Endothelial cell (in vitro differentiated cells): ENCODE measurements around the gene NRXN2. TPM values are rescaled to one million over a fixed set of nuclear protein-coding genes. Genes with fewer than 3 reads are reported as not detected.

ENCODE experiments used
- DNase-seq: peaks from one replicate; pipeline ENCODE4 v3.0.0; 2021; ENCODE audit warnings: low spot score
- H3K27ac Mint-ChIP-seq: one replicate; pipeline ENCODE4 v1.8.0; 2021; ENCODE audit warnings: mixed read lengths, inconsistent platforms; ENCODE audit not compliant: unreplicated experiment
- H3K27me3 Mint-ChIP-seq: one replicate; pipeline ENCODE4 v1.8.0; 2021; ENCODE audit warnings: mild to moderate bottlenecking, moderate library complexity, mixed read lengths, inconsistent platforms; ENCODE audit not compliant: unreplicated experiment
- H3K36me3 Mint-ChIP-seq: one replicate; pipeline ENCODE4 v1.8.0; 2021; ENCODE audit warnings: mild to moderate bottlenecking, low read depth, mixed read lengths, inconsistent platforms; ENCODE audit not compliant: unreplicated experiment
- H3K4me1 Mint-ChIP-seq: one replicate; pipeline ENCODE4 v1.8.0; 2021; ENCODE audit warnings: mild to moderate bottlenecking, mixed read lengths, inconsistent platforms; ENCODE audit not compliant: unreplicated experiment
- H3K4me3 Mint-ChIP-seq: one replicate; pipeline ENCODE4 v1.8.0; 2021; ENCODE audit warnings: mild to moderate bottlenecking, mixed read lengths, inconsistent platforms; ENCODE audit not compliant: unreplicated experiment
- H3K9me3 Mint-ChIP-seq: one replicate; pipeline ENCODE4 v1.8.0; 2021; ENCODE audit warnings: mixed read lengths, inconsistent platforms; ENCODE audit not compliant: unreplicated experiment
- total RNA-seq: library from RNA; stranded (reverse); fragmentation: NEBNext Ultra II Directional; extraction: Animal tissue kit (Norgen Biotek cat#: 25700); gene quantifications from one replicate; pipeline ENCODE4 v1.2.1, GENCODE V29; 2021; ENCODE audit not compliant: unreplicated experiment
- TF ChIP-seq, protein P1 (sequence below): fragments of 200-600 bp; sonication (generic); IDR thresholded peaks from one replicate; pipeline ENCODE4 v1.5.0; 2021; ENCODE audit warnings: antibody characterized with exemption; ENCODE audit not compliant: unreplicated experiment

The NRXN2 gene
- total RNA-seq, 1 donor from 2014 or later, result 11.5 TPM

DNA sequence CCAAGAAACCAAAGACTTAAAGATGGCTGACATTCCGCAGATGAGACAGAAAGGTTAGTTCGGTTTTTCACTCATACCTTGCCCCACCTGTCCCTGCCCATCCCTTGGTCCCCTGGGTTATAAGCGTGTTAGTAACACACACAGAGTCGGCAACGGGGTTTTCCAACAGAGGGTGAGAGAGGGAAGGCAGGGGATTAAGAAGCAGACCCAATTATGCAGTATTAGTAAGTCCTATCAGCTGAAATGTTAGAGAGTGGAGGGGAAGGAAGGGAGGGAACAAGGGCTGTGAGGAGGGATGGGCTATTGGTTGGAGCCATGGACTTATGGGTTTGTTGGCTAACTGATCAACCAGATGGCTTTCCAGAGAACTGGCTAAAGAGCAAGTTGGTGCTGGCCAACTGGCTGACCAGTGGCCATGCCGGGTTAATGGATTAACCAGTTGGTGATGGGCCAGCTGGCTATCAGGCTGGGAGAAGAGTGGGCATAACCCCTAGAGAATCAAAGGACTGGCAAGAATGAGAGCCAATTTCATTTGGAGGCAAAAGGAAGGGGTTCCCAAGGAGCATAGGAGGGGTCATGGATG is 45.5 kb downstream of the NRXN2 start:
- no peak for DNase-seq
- TF ChIP-seq, protein P1, sequence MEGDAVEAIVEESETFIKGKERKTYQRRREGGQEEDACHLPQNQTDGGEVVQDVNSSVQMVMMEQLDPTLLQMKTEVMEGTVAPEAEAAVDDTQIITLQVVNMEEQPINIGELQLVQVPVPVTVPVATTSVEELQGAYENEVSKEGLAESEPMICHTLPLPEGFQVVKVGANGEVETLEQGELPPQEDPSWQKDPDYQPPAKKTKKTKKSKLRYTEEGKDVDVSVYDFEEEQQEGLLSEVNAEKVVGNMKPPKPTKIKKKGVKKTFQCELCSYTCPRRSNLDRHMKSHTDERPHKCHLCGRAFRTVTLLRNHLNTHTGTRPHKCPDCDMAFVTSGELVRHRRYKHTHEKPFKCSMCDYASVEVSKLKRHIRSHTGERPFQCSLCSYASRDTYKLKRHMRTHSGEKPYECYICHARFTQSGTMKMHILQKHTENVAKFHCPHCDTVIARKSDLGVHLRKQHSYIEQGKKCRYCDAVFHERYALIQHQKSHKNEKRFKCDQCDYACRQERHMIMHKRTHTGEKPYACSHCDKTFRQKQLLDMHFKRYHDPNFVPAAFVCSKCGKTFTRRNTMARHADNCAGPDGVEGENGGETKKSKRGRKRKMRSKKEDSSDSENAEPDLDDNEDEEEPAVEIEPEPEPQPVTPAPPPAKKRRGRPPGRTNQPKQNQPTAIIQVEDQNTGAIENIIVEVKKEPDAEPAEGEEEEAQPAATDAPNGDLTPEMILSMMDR, result no peak
- Mint-ChIP-seq H3K36me3 (no peaks in the 10 kb centered on the region), H3K4me3 (no peak overlapping the region), H3K27me3 (peaks cover 13% of the 10 kb centered on the region), H3K9me3 (no peaks in the 10 kb centered on the region), H3K27ac (no peak overlapping the region), H3K4me1 (peaks cover 5% of the 10 kb centered on the region)

DNA sequence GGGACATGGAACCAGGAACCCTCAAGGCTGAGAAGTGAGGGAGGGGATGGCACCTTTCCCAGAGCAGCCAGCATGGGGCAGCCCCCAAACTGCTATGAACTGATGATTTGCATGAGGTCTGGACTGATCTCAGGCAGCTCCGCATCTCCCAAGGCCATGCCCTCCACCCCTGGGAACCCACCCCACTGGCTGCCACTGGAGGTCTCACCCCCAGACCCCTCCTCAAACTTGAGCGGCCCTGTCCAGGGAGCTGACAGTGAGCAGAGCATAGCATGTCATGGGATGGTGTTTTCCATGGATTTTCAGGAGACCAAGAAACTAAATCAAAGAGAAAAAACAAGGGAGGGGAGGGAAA is 46.8 kb downstream of the NRXN2 start:
- Mint-ChIP-seq H3K27me3 (peaks cover 10% of the 10 kb centered on the region), H3K27ac (no peak overlapping the region)

DNA sequence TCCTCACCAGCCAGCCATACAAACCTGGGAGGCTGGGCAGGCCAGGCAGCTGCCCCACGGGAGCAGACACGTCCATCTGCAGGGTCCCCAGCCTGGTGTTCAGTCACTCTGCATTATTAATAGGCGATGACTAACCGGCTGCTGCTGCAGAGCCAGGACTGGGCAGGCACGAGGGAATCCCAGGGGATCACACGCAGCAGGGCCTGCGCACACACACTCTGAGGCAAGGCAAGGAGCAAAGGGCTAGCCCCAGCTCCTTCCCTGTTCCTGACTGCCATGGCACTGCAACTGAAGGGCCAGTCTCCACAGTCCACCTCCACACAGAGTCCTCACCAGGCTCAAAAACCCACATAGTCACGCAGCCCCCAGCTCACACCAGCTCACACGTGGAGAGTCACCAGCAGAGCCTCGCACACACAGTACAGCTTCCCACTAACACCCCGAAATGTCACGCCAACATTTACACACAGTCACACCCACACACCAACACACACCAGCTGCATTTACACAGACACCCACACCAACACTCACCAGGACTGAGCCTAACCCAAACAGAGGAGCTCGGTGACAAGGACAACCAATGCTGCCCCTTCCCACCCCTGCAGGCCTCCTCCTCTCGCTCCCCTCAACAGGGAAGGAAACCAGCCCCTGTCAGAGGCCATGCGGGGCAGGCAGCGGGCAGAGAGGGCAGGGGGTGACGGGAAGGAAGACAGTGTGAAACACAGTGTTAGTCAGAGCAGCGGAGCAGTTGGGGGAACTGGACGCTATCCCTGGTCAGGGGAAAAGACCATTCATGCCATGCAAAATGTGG is 47.3 kb downstream of the NRXN2 start:
- TF ChIP-seq, protein P1, result no peak
- Mint-ChIP-seq H3K4me3 (no peak overlapping the region), H3K9me3 (no peaks in the 10 kb centered on the region), H3K27me3 (peaks cover 12% of the 10 kb centered on the region), H3K4me1 (peaks cover 9% of the 10 kb centered on the region), H3K36me3 (peaks cover 4% of the 10 kb centered on the region), H3K27ac (peak overlapping the region; percentile 64)
- no peak for DNase-seq

More for the DNA sequence above, 46.8 kb downstream of the NRXN2 start:
- Mint-ChIP-seq H3K4me3 (no peak overlapping the region), H3K36me3 (peaks cover 4% of the 10 kb centered on the region), H3K9me3 (no peaks in the 10 kb centered on the region), H3K4me1 (peaks cover 5% of the 10 kb centered on the region)
- TF ChIP-seq, protein P1, result no peak
- no peak for DNase-seq

DNA sequence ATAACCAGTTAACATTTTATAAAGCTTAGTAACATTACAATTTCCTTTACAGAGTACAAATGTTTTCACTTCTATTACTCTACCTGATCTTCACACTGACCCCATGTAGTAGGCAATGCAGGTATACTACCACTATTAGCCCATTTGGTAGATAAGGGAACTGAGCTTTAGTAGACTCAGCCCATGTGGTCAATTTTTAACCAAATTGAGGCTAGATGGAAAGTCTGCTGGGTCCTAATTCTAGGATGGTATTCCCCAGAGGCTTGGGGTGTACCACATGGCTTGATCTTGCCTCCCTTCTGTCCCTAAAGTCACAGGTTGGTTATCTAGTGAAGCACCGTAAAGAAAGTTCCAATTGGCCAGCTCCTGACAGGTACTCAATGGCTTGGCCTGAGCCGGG is 48.2 kb downstream of the NRXN2 start:
- Mint-ChIP-seq H3K4me3 (no peak overlapping the region), H3K27me3 (peaks cover 12% of the 10 kb centered on the region)
- TF ChIP-seq, protein P1, result no peak

DNA sequence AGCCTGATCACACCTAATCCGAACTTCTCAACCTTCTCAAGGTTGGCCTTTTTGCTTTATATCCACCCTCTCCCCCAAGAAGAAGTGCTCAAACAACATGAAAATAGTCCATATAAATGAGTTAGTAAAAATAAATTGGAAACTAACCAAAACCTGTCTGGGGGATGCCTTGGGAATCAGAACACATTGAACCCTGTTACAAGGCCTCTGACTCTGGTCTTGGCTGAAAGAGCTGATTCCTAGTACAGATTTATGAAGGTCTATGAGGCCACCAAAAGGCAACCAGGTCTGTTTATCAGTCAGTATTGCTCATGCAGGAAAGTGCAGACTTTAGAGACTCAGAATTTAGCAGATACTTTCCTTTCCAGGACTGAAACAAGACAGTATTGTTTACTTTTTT is 49.7 kb downstream of the NRXN2 start:
- DNase-seq, result no peak
- no peaks in the 10 kb centered on the region for H3K9me3 Mint-ChIP-seq
- peaks cover 4% of the 10 kb centered on the region for H3K36me3 Mint-ChIP-seq
- no peak overlapping the region for H3K27ac Mint-ChIP-seq
- peaks cover 9% of the 10 kb centered on the region for H3K4me1 Mint-ChIP-seq
- H3K27me3 Mint-ChIP-seq, result peaks cover 10% of the 10 kb centered on the region
- TF ChIP-seq, protein P1, result no peak
- H3K4me3 Mint-ChIP-seq, result peak overlapping the region; percentile 21

More for the DNA sequence above, 48.2 kb downstream of the NRXN2 start:
- DNase-seq, result no peak
- H3K4me1 Mint-ChIP-seq, result peaks cover 9% of the 10 kb centered on the region
- peaks cover 4% of the 10 kb centered on the region for H3K36me3 Mint-ChIP-seq
- H3K27ac Mint-ChIP-seq, result no peak overlapping the region
- H3K9me3 Mint-ChIP-seq, result no peaks in the 10 kb centered on the region
